ENCODE data around the gene FRMD1. TPM values are rescaled to one million over a fixed set of nuclear protein-coding genes. Genes with fewer than 3 reads are reported as not detected.

The FRMD1 gene
- total and polyA plus RNA-seq, 12 donors = 0.12 to 1.3 (median 0.21) TPM; not detected in 4

DNA sequence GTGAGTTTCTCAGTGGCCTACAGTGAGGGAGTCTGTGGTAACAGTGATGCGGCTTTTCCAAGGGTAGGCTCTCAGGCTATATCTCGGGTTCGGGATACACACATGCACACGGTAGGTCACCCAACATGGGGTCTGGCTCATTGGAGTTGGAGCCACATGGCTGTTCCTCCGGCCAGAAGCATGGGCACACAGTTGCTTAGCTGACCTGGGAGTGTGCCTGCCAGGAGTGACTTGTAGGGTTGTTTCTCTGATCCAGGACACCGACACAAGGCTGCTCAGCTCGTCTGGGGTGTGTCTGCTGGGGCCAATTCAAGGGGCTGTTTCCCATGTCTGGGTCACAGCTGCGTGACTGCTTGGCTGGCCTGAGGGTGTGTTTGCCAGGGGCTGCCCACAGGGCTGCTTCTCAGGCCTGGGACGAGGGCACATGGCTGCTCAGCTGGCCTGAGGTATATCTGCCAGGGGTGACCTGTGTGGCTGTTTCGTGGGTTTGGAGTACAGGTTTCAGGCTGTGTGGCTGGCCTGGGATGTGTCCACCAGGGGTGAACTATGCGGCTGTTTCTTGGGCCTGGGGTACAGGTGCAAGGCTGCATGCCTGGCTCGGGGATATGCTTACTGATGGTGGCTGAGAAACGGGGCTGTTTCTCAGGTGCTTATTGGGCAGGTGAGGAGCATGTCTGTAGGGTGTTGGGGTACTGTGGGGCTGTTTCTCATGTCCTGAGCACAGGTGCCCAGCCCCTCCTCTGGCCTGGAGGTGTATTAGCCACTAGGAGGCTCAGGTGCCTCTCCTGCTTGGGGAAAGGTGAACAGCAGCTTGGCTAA is 66.4 kb downstream of the FRMD1 start:
- intact Hi-C loops (cut with DNase I) = no loop called here
- no peaks in the 10 kb centered on the region for H3K36me3 ChIP-seq
- H3K4me3 ChIP-seq = no peak overlapping the region
- no peak overlapping the region for H3K27ac ChIP-seq
- H3K9me3 ChIP-seq = peaks cover 0 to 47% (median 20%) of the 10 kb centered on the region in 11 donors
- TF ChIP-seq, protein P1, sequence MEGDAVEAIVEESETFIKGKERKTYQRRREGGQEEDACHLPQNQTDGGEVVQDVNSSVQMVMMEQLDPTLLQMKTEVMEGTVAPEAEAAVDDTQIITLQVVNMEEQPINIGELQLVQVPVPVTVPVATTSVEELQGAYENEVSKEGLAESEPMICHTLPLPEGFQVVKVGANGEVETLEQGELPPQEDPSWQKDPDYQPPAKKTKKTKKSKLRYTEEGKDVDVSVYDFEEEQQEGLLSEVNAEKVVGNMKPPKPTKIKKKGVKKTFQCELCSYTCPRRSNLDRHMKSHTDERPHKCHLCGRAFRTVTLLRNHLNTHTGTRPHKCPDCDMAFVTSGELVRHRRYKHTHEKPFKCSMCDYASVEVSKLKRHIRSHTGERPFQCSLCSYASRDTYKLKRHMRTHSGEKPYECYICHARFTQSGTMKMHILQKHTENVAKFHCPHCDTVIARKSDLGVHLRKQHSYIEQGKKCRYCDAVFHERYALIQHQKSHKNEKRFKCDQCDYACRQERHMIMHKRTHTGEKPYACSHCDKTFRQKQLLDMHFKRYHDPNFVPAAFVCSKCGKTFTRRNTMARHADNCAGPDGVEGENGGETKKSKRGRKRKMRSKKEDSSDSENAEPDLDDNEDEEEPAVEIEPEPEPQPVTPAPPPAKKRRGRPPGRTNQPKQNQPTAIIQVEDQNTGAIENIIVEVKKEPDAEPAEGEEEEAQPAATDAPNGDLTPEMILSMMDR (IDR thresholded peaks at IDR 0.05) = no peak
- ATAC-seq (no peak), DNase-seq (no peak)
- WGBS, 2 donors = 85 to 86% methylated on average over 13 of the region's 13 CpGs
- H3K4me1 ChIP-seq = peaks cover 0 to 34% (median 14%) of the 10 kb centered on the region in 9 donors
- no peaks in the 10 kb centered on the region for H3K27me3 ChIP-seq

DNA sequence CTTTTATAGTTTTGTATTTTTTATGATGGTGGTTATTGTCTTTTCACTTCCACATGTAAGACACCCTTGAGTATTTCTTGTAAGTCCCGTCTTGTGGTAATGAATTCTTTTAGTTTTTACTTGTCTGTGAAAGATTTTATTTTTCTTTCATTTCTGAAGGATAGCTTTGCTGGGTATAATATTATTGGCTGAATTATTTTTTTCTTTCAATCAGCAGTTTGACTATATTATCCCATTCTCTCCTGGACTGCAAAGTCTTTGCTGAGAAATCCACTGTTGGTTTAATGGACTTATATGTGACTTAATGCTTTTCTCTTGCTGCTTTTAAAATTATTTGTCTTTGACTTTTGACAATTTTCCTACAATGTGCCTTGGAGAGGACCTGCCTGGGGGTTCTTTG is 67.7 kb downstream of the FRMD1 start:
- DNase-seq = no peak
- Histone ChIP-seq H3K36me3 (no peaks in the 10 kb centered on the region), H3K27ac (no peak overlapping the region), H3K27me3 (no peaks in the 10 kb centered on the region), H3K4me1 (peaks cover 0 to 31% (median 24%) of the 10 kb centered on the region in 9 donors), H3K4me3 (no peak overlapping the region), H3K9me3 (peaks cover 0 to 47% (median 20%) of the 10 kb centered on the region in 11 donors)
- intact Hi-C loops (cut with DNase I) = no loop called here
- TF ChIP-seq, protein P1 (IDR thresholded peaks at IDR 0.05) = no peak
- 87 to 92% methylated on average over 1 of the region's 1 CpG for WGBS, 2 donors
- ATAC-seq = no peak

DNA sequence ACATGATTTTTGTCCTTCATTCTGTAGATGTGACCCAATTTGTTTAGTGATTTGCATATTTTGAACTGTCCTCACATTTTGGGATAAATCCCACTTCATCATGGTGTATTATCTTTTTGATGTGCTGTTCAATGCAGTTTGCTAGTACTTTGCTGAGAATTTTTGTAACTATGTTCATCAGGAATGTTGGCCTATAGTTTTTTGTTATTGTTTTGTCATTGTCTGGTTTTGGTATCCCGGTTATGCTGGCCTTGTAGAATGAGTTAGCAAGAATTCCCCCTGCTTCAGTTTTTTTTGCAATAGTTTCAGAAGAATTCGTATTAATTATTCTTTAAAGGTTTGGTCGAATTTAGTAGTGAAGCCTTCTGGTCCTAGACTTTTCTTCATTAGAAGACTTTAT is 69.7 kb downstream of the FRMD1 start:
- no peaks in the 10 kb centered on the region for H3K36me3 ChIP-seq
- peaks cover 0 to 27% (median 18%) of the 10 kb centered on the region in 9 donors for H3K4me1 ChIP-seq
- H3K27ac ChIP-seq = no peak overlapping the region
- intact Hi-C loops (cut with DNase I) = no loop called here
- no peaks in the 10 kb centered on the region for H3K27me3 ChIP-seq
- DNase-seq (no peak), ATAC-seq (no peak)
- H3K9me3 ChIP-seq = peaks cover 0 to 47% (median 20%) of the 10 kb centered on the region in 11 donors
- no peak overlapping the region for H3K4me3 ChIP-seq
- TF ChIP-seq, protein P1 (IDR thresholded peaks at IDR 0.05) = no peak
- WGBS, 2 donors = 92 to 93% methylated on average over 3 of the region's 3 CpGs

DNA sequence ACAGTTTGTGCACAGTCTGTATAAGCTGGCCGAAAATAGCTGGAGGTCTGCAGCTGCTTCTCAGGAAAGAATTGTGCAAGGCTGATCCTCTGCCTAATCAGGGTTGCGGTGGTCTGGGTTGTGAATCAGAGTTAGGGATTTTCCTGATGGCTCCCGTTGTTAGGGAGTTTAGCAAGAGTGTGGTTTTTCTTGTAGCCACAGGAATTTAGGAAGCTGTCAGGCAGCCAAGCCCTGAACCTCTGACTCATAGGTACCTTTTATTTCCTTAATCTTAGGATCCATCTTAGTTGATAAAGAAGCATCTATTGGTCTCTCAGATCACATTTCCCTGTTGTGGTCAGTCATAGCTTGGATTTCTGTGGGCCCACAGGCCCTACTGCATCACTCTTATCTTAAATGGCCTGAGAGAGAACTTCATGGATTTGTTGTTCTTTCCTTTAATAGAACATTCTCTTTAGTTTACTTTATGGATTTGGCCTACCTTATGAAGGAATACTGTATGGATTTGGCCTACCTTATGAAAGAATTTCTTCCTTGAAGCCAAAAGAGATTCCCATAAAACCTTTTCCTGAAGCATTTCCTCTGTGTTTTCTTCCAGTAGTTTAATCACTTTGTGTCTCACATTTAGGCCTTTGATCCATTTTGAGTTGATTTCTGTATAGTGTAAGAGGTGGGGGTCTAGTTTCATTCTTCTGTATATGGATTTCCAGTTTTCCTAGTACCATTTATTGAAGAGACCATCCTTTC is 71.2 kb downstream of the FRMD1 start:
- no peaks in the 10 kb centered on the region for H3K27me3 ChIP-seq
- peaks cover 0 to 31% (median 14%) of the 10 kb centered on the region in 9 donors for H3K4me1 ChIP-seq
- peaks cover 0 to 46% (median 20%) of the 10 kb centered on the region in 11 donors for H3K9me3 ChIP-seq
- peak in 6 of 8 donors; percentile 41 to 79 (median 58) for ATAC-seq
- peak overlapping the region in 5 of 10 donors; percentile 5 to 72 (median 33) for H3K27ac ChIP-seq
- DNase-seq = no peak
- WGBS, 2 donors = 40 to 66% methylated on average over 3 of the region's 3 CpGs
- intact Hi-C loops (cut with DNase I) = no loop called here
- TF ChIP-seq, protein P1 (IDR thresholded peaks at IDR 0.05) = no peak
- no peaks in the 10 kb centered on the region for H3K36me3 ChIP-seq
- no peak overlapping the region for H3K4me3 ChIP-seq

All from heart right ventricle (tissue), 16 donors.